HG03064 (cell line): Measurements from ENCODE around the gene SCO1.

Experiments
- ATAC-seq: cut with Tn5 transposase; IDR thresholded peaks from one replicate; pipeline ENCODE4 v1.9.1; 2021; ENCODE audit warnings: low read depth; ENCODE audit not compliant: unreplicated experiment

Gene SCO1

DNA sequence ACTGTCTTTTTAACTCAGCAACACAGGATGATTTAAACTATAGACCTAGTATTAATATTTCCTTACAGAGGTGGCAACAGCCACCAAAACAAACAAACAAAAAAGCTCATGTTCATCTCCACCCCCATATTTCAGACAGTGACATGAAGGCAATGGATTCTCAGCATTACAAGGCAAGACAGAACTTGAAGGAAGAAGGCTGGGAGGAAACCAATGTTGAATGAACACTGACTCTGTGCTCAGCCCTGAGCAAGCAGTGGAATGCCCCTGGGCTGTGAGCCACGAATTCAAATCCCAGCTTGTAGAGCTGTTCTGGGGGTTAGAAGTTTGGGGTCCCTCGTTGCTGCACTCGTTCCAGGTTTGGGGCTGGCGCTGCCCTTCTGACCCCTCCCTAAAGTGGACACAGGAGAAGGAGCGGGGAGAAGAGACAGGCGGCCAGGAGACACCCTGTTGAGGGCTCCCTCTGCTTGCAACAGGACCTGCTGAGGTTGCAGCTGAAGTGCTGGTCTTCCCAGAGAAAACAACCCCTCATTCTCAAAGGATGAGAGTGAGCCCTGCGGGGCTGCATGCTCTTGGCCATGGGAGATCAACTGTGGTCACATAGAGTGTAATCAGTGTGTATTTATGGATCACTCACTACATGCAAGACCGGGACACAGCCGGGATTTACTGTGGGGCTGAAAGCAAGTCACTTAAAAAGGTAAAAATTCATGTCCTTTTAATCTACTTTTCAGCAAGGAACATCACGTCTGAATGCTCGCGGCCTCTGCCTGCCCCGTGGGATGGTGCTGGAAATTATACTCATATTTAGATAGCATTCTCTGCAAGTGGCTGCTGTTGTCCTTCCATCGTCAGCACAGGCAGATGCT, 74.5 kb downstream of the SCO1 start:
- no peak for ATAC-seq
